ENCODE data around the gene SSC4D. TPM values are rescaled to one million over a fixed set of nuclear protein-coding genes. Genes with fewer than 3 reads are reported as not detected.

Gene SSC4D
- total and polyA plus RNA-seq, 2 of the 8 experiments (the other 6 are each of a cell fraction or from before 2014, with no cell fraction given), result 11.8 to 27.5 TPM

DNA sequence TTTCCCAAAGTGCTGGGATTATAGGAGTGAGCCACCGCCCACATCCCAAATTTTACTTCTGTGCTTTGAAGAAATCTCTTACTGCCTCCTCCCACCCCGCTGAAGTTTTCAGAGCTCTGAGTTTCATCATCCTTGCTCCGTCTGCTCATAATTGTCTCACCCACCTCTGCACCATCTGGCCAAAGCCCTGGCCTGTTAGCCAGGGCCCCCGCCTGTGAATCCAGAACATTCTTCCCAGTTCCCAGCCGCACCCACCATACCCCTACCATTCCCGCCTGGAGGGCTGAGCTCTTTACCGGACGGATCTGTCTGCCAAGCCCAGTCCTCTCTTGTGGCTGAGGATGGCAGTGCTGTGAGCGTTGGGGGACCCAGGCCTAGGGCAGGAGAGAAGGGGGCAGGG, 14.5 kb downstream of the SSC4D start:
- no peak overlapping the region for H2AK5ac ChIP-seq (ENCODE audit: low read depth, low read length)
- H4K5ac ChIP-seq (ENCODE audit: insufficient read length, low read depth, low read length), result no peak overlapping the region
- H2BK15ac ChIP-seq (ENCODE audit: low read length), result no peak overlapping the region
- H2BK5ac ChIP-seq (ENCODE audit: low read depth, low read length), result no peak overlapping the region
- no peaks in the 10 kb centered on the region for H4K20me1 ChIP-seq (replicated peaks in 1 of 2; ENCODE audit: control insufficient read depth in 1 of 2, insufficient read depth in 2 of 2, low read length in 2 of 2)
- H3K14ac ChIP-seq (ENCODE audit: insufficient read length), result no peak overlapping the region
- H2BK120ac ChIP-seq (replicated peaks; ENCODE audit: low read depth, low read length), result no peak overlapping the region
- peaks cover 0 to 4% (median 2%) of the 10 kb centered on the region in 4 experiments; a peak in 2 of 7 replicates for H3K27me3 ChIP-seq (replicated peaks in 1 of 4; ENCODE audit: control insufficient read depth in 3 of 4, extremely low read depth in 1 of 4, insufficient read depth in 3 of 4, low read length in 3 of 4)
- no peaks in the 10 kb centered on the region for H3K79me1 ChIP-seq (ENCODE audit: low read depth, low read length)
- no peak overlapping the region for H3K4me2 ChIP-seq (ENCODE audit: insufficient read depth in 1 of 2, low read depth in 2 of 2, low read length in 2 of 2)
- ChIA-PET CTCF (ENCODE audit: partially characterized antibody) (no interaction called here), POLR2A (ENCODE audit: partially characterized antibody) (interaction anchor here (1.4 to 2.4 kb wide), 3 partner anchors 9 to 41 kb away, joined by 3 to 8 read pairs (median 5); partner anchors contain the start of gene SSC4D)
- no peaks in the 10 kb centered on the region for H3K79me2 ChIP-seq (ENCODE audit: control insufficient read depth in 1 of 2, insufficient read depth in 2 of 2, low read length in 2 of 2)
- H3K23ac ChIP-seq (ENCODE audit: insufficient read length), result no peak overlapping the region
- no peak overlapping the region for H4K8ac ChIP-seq (ENCODE audit: extremely low read depth, insufficient read depth, low read length)
- WGBS, 2 experiments (ENCODE audit: extremely low coverage in 1 of 2, insufficient coverage in 1 of 2, insufficient read length in 1 of 2, insufficient replicate concordance in 2 of 2, low coverage in 1 of 2, low lambda C conversion rate in 2 of 2, missing lambda C conversion rate in 1 of 2), result 82% methylated on average over 9 of the region's 9 CpGs; no CpG with 5 or more reads in 1 of the 2 experiments
- no peaks in the 10 kb centered on the region for H3K36me3 ChIP-seq (ENCODE audit: control insufficient read depth in 2 of 4, insufficient read depth in 4 of 4, low read length in 3 of 4)
- no peak overlapping the region for H3K4me3 ChIP-seq (ENCODE audit: extremely low read depth in 1 of 4, insufficient read depth in 2 of 4, low read depth in 3 of 4, low read length in 4 of 4)
- no peak overlapping the region for H2AFZ ChIP-seq (ENCODE audit: low read length)
- H3K9ac ChIP-seq (replicated peaks in 1 of 4; ENCODE audit: extremely low read depth in 1 of 4, low read depth in 3 of 4, low read length in 3 of 4), result no peak overlapping the region
- peaks cover 6% of the 10 kb centered on the region for H3K23me2 ChIP-seq (ENCODE audit: low read depth, low read length)
- H3K9me3 ChIP-seq (ENCODE audit: insufficient read depth in 2 of 2, low read depth in 1 of 2, low read length in 1 of 2), result no peaks in the 10 kb centered on the region
- H2BK12ac ChIP-seq (ENCODE audit: low read depth, low read length), result no peak overlapping the region
- DNase-seq (ENCODE audit: low read depth in 1 of 2, low spot score in 2 of 2) (no peak), FAIRE-seq (no peak)
- no peak overlapping the region for H2BK20ac ChIP-seq (ENCODE audit: low read length)
- no peak overlapping the region for H3K56ac ChIP-seq (replicated peaks; ENCODE audit: insufficient read length, low read depth, low read length)
- no peak overlapping the region for H3K4ac ChIP-seq (replicated peaks; ENCODE audit: insufficient read length, low read depth, low read length)
- no peak overlapping the region; the same call in 1 of the 2 replicates for H3K18ac ChIP-seq (ENCODE audit: extremely low read depth, low read length)
- H3K4me1 ChIP-seq (replicated peaks in 1 of 4; ENCODE audit: control insufficient read depth in 3 of 4, insufficient read depth in 4 of 4, low read length in 3 of 4), result peaks cover 8 to 13% (median 9%) of the 10 kb centered on the region in 4 experiments; a peak in 6 of 7 replicates
- no peak overlapping the region for H3K27ac ChIP-seq (ENCODE audit: low read depth, low read length)
- H4K91ac ChIP-seq (replicated peaks; ENCODE audit: insufficient read length, low read length), result no peak overlapping the region
- TF ChIP-seq CHD2 (IDR thresholded peaks at IDR 0.05; ENCODE audit: low read length) (no peak), TAF7 (optimal IDR thresholded peaks at IDR 0.05; ENCODE audit: borderline replicate concordance, low read depth, low read length) (no peak), CTBP2 (IDR thresholded peaks at IDR 0.05; ENCODE audit: borderline replicate concordance, insufficient read depth, insufficient read length, low read length) (no peak), GABPA (IDR thresholded peaks at IDR 0.05; ENCODE audit: borderline replicate concordance, insufficient read depth, low read length) (no peak), CTCF (IDR thresholded peaks at IDR 0.05; ENCODE audit: control extremely low read depth in 1 of 3, insufficient read depth in 1 of 3, low read depth in 1 of 3, low read length in 3 of 3) (no peak)
- TF ChIP-seq, protein P1, sequence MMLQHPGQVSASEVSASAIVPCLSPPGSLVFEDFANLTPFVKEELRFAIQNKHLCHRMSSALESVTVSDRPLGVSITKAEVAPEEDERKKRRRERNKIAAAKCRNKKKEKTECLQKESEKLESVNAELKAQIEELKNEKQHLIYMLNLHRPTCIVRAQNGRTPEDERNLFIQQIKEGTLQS (IDR thresholded peaks at IDR 0.05; ENCODE audit: insufficient read depth, low read depth, low read length), result no peak
- TF ChIP-seq, protein P2, sequence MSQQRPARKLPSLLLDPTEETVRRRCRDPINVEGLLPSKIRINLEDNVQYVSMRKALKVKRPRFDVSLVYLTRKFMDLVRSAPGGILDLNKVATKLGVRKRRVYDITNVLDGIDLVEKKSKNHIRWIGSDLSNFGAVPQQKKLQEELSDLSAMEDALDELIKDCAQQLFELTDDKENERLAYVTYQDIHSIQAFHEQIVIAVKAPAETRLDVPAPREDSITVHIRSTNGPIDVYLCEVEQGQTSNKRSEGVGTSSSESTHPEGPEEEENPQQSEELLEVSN (IDR thresholded peaks at IDR 0.05), result no peak
- TF ChIP-seq, protein P3, sequence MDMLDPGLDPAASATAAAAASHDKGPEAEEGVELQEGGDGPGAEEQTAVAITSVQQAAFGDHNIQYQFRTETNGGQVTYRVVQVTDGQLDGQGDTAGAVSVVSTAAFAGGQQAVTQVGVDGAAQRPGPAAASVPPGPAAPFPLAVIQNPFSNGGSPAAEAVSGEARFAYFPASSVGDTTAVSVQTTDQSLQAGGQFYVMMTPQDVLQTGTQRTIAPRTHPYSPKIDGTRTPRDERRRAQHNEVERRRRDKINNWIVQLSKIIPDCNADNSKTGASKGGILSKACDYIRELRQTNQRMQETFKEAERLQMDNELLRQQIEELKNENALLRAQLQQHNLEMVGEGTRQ (IDR thresholded peaks at IDR 0.05; ENCODE audit: low read length), result no peak
